GM12864 (cell line): ENCODE results near the gene WDR86.

ENCODE experiments used
- DNase-seq: peaks from one replicate; pipeline ENCODE4 v3.0.0-alpha.2; 2011; ENCODE audit warnings: low read depth
- H3K4me3 ChIP-seq: 2 replicates; pipeline ENCODE4 v1.5.1; 2011; ENCODE audit warnings: mild to moderate bottlenecking, low read depth, low read length, control low read depth
- CTCF ChIP-seq: IDR thresholded peaks from 2 replicates; pipeline ENCODE4 v1.5.1; 2011; ENCODE audit warnings: low read depth, mild to moderate bottlenecking, moderate library complexity, low read length, control low read depth, inconsistent platforms; ENCODE audit errors: missing control alignments

WDR86 gene

GRCh38 chr7:151440799-151441445, 31.1 kb upstream of the WDR86 start:
- DNase-seq: no peak
- H3K4me3 ChIP-seq: no peak overlapping the region
- no peak for TF ChIP-seq CTCF

GRCh38 chr7:151439855-151440798, 30.3 kb upstream of the WDR86 start, which contains the start of gene CRYGN:
TSS of gene CRYGN (minus strand) at chr7:151440141. CDS start at chr7:151439917, 224 bp downstream.
- no peak within 1 kb of the TSS for H3K4me3 ChIP-seq
- TF ChIP-seq CTCF: no peak
- no peak for DNase-seq

- no peak for DNase-seq
- H3K4me3 ChIP-seq: no peak overlapping the region
- no peak for TF ChIP-seq CTCF
Measured at GRCh38 chr7:151438864-151439601, 29.2 kb upstream of the WDR86 start.

GRCh38 chr7:151437866-151438516, 28.2 kb upstream of the WDR86 start:
- TF ChIP-seq CTCF: no peak

GRCh38 chr7:151437159-151437553, 27.3 kb upstream of the WDR86 start:
- TF ChIP-seq CTCF: no peak
- DNase-seq: no peak
- no peak overlapping the region for H3K4me3 ChIP-seq

More at GRCh38 chr7:151437866-151438516, 28.2 kb upstream of the WDR86 start:
- no peak for DNase-seq
- no peak overlapping the region for H3K4me3 ChIP-seq

GRCh38 chr7:151436446-151437158, 26.8 kb upstream of the WDR86 start:
- no peak for DNase-seq
- TF ChIP-seq CTCF: no peak
- H3K4me3 ChIP-seq: no peak overlapping the region
